Astrocyte (in vitro differentiated cells and primary cell): Measurements from ENCODE around the gene CWC22.

Experiments
- CTCF ChIP-seq: IDR thresholded peaks from 2 replicates; pipeline ENCODE4 v1.5.1; 2011; ENCODE audit warnings: low read depth, mild to moderate bottlenecking, inconsistent platforms, low read length, moderate library complexity; ENCODE audit not compliant: insufficient read depth
- EZH2 ChIP-seq: IDR thresholded peaks from 2 replicates; pipeline ENCODE4 v1.6.1; 2012; ENCODE audit warnings: mild to moderate bottlenecking, low read length, inconsistent platforms; ENCODE audit not compliant: insufficient read depth

GRCh38 chr2:179915395-179915992 is 91.6 kb downstream of the CWC22 start:
- TF ChIP-seq CTCF (no peak), EZH2 (no peak)
